Cerebellar cortex (tissue), 1 donor: ENCODE measurements around the gene TMPRSS11F.
A peak's percentile ranks its signal among the peaks of the same experiment; 100 is the strongest.
"Not testable (repeated sequence)": the region's sequence is repeated elsewhere in the genome, so short reads cannot be mapped to it uniquely, and the experiment has no call there.

ENCODE experiments used
- DNase-seq: peaks from one replicate; pipeline ENCODE4 v3.0.0-alpha.2; 2015; ENCODE audit warnings: low spot score

TMPRSS11F gene

GRCh38 chr4:68129793-68130192, at the start of gene TMPRSS11F:
TSS of gene TMPRSS11F (minus strand) at chr4:68129869. CDS start at chr4:68129820, 49 bp downstream.
- no peak for DNase-seq

GRCh38 chr4:68176904-68177303, 47.2 kb upstream of the TMPRSS11F start:
- no peak for DNase-seq

- peak; percentile 10 for DNase-seq
Observed at GRCh38 chr4:68176500-68176899, 46.8 kb upstream of the TMPRSS11F start.

- peak; percentile 77 for DNase-seq
Observed at GRCh38 chr4:68175562-68176155, 46.0 kb upstream of the TMPRSS11F start.

- DNase-seq, result not testable (repeated sequence)
Observed at GRCh38 chr4:68174389-68174788, 44.7 kb upstream of the TMPRSS11F start.

GRCh38 chr4:68172147-68172546, 42.5 kb upstream of the TMPRSS11F start:
- not testable (repeated sequence) for DNase-seq

- DNase-seq, result peak; percentile 92
Observed at GRCh38 chr4:68167706-68168105, 38.0 kb upstream of the TMPRSS11F start.

GRCh38 chr4:68167166-68167565, 37.5 kb upstream of the TMPRSS11F start:
- DNase-seq, result peak; percentile 42

- no peak for DNase-seq
Observed at GRCh38 chr4:68163754-68164153, 34.1 kb upstream of the TMPRSS11F start.

GRCh38 chr4:68162196-68162595, 32.5 kb upstream of the TMPRSS11F start:
- no peak for DNase-seq

GRCh38 chr4:68152411-68152810, 22.7 kb upstream of the TMPRSS11F start:
- no peak for DNase-seq

- DNase-seq, result no peak
Observed at GRCh38 chr4:68148800-68149685, 19.4 kb upstream of the TMPRSS11F start.

- no peak for DNase-seq
Observed at GRCh38 chr4:68147079-68147478, 17.4 kb upstream of the TMPRSS11F start.

GRCh38 chr4:68145261-68145660, 15.6 kb upstream of the TMPRSS11F start:
- peak; percentile 82 for DNase-seq

- no peak for DNase-seq
Observed at GRCh38 chr4:68141852-68142251, 12.2 kb upstream of the TMPRSS11F start.

GRCh38 chr4:68132342-68132741, 2.7 kb upstream of the TMPRSS11F start:
- DNase-seq, result no peak

GRCh38 chr4:68124262-68124661, 5.4 kb downstream of the TMPRSS11F start:
- DNase-seq, result no peak

GRCh38 chr4:68123525-68123924, 6.1 kb downstream of the TMPRSS11F start:
- no peak for DNase-seq

GRCh38 chr4:68119921-68120320, 9.7 kb downstream of the TMPRSS11F start:
- no peak for DNase-seq

GRCh38 chr4:68110441-68110840, 19.2 kb downstream of the TMPRSS11F start:
- no peak for DNase-seq

GRCh38 chr4:68109868-68110267, 19.8 kb downstream of the TMPRSS11F start:
- no peak for DNase-seq

- DNase-seq, result no peak
Observed at GRCh38 chr4:68082758-68083157, 46.9 kb downstream of the TMPRSS11F start.

GRCh38 chr4:68079928-68080327, 49.7 kb downstream of the TMPRSS11F start:
- no peak for DNase-seq
